K562 (cell line): ENCODE data around the gene REC8. TPM values are rescaled to one million over a fixed set of nuclear protein-coding genes. Genes with fewer than 3 reads are reported as not detected.

Experiments used
- BACH1 ChIP-seq: fragments of 200-800 bp; sonication (Bioruptor generic); IDR thresholded peaks from 2 replicates; pipeline ENCODE4 v1.6.1; 2016; ENCODE audit warnings: missing genetic modification characterization, missing compliant biosample characterization
- FOS ChIP-seq: IDR thresholded peaks from 3 replicates; pipeline ENCODE4 v1.6.1; 2011; ENCODE audit not compliant: insufficient read length; ENCODE audit errors: extremely low read depth
- HNRNPL ChIP-seq: fragments of 200-400 bp; formaldehyde crosslinking; IDR thresholded peaks from 2 replicates; pipeline ENCODE4 v1.6.1; 2017; ENCODE audit warnings: low read depth, mild to moderate bottlenecking, low read length
- JUND ChIP-seq, 2 experiments: IDR thresholded peaks; 2 replicates in 1 of 2; 3 replicates in 1 of 2; pipeline ENCODE4 v1.6.1; 2011; ENCODE audit warnings: borderline replicate concordance in 2 of 2, low read depth in 2 of 2, low read length in 2 of 2, improper control_type of control experiment in 1 of 2, missing biosample characterization in 1 of 2, missing genetic modification characterization in 1 of 2, missing genetic modification reagents in 1 of 2
- MEIS2 ChIP-seq: fragments of 450-650 bp; IDR thresholded peaks from 2 replicates; pipeline ENCODE4 v1.6.1; 2014; ENCODE audit warnings: mild to moderate bottlenecking; ENCODE audit not compliant: partially characterized antibody
- POLR3A ChIP-seq: IDR thresholded peaks from 2 replicates; pipeline ENCODE4 v1.6.1; 2011; ENCODE audit warnings: borderline replicate concordance, mild to moderate bottlenecking, moderate library complexity; ENCODE audit not compliant: insufficient read length, insufficient read depth; ENCODE audit errors: extremely low read depth
- RAD51 ChIP-seq: fragments of 450-650 bp; IDR thresholded peaks from 2 replicates; pipeline ENCODE4 v1.7.1; 2016; ENCODE audit warnings: low read depth, mild to moderate bottlenecking, borderline replicate concordance
- SRSF1 ChIP-seq: fragments of 200-400 bp; formaldehyde crosslinking; IDR thresholded peaks from 2 replicates; pipeline ENCODE4 v1.6.1; 2017; ENCODE audit warnings: mild to moderate bottlenecking, low read depth, low read length, moderate library complexity
- XRCC5 ChIP-seq: fragments of 200-400 bp; formaldehyde crosslinking; IDR thresholded peaks from 2 replicates; pipeline ENCODE4 v1.6.1; 2017; ENCODE audit warnings: low read depth, mild to moderate bottlenecking, low read length
- ZNF274 ChIP-seq: IDR thresholded peaks from 2 replicates; pipeline ENCODE4 v1.6.1; 2011; ENCODE audit warnings: low read depth, mild to moderate bottlenecking, low read length, moderate library complexity, borderline replicate concordance
- ZNF384 ChIP-seq: IDR thresholded peaks from 2 replicates; pipeline ENCODE4 v1.6.1; 2012; ENCODE audit warnings: low read depth, low read length, improper control_type of control experiment
- polyA plus RNA-seq, 8 experiments: library from polyadenylated mRNA; depleted of rRNA in 4 of 8; stranded (reverse) in 5 of 8; unstranded in 3 of 8; fragments of >200 nt; fragmentation: Nextera tagmentation in 2 of 8; fragmentation: Illumina TruSeq in 1 of 8; extraction: Ambion mirVana in 2 of 8; extraction: Trizol in 1 of 8; gene quantifications; 2 replicates each; pipeline versions ENCODE4 v1.2.1 to v1.2.3, GENCODE V29; 2011 to 2014; ENCODE audit warnings: inconsistent platforms in 1 of 8, missing spikeins in 1 of 8
- total RNA-seq, 7 experiments: library from RNA; depleted of rRNA in 6 of 7; stranded (reverse); fragments of >200 nt in 6 of 7; fragmentation: Illumina TruSeq in 2 of 7; extraction: Trizol in 2 of 7; gene quantifications; 2 replicates each; pipeline versions ENCODE4 v1.2.1 to v1.2.3, GENCODE V29; 2011 to 2021; ENCODE audit warnings: low replicate concordance in 1 of 7
- TF ChIP-seq, protein P1 (sequence below): fragments of 200-400 bp; formaldehyde crosslinking; IDR thresholded peaks from 2 replicates; pipeline ENCODE4 v1.6.1; 2017; ENCODE audit warnings: mild to moderate bottlenecking, low read depth, low read length, moderate library complexity
- TF ChIP-seq, protein P2 (sequence below): IDR thresholded peaks from 2 replicates; pipeline ENCODE4 v1.6.1; 2016; ENCODE audit warnings: missing genetic modification characterization, missing compliant biosample characterization
- TF ChIP-seq, protein P3 (sequence below), 3 experiments: fragments of 200-800 bp in 1 of 3; sonication (Bioruptor generic) in 1 of 3; sonication (generic) in 1 of 3; formaldehyde crosslinking in 1 of 3; IDR thresholded peaks; 2 replicates each; pipeline versions ENCODE4 v1.6.1 to v1.8.0; 2016 to 2022; ENCODE audit warnings: mild to moderate bottlenecking in 2 of 3, missing compliant biosample characterization in 2 of 3, missing genetic modification characterization in 2 of 3, missing genetic modification reagents in 1 of 3
- TF ChIP-seq, protein P4 (sequence below): sonication (generic); formaldehyde crosslinking; IDR thresholded peaks from 2 replicates; pipeline ENCODE4 v1.8.0; 2022; ENCODE audit warnings: missing genetic modification reagents, mild to moderate bottlenecking, borderline replicate concordance
- TF ChIP-seq, protein P5 (sequence below): fragments of 250-450 bp; sonication (Bioruptor Pico); IDR thresholded peaks from 2 replicates; pipeline ENCODE4 v1.8.0; 2022; ENCODE audit warnings: inconsistent platforms

REC8 gene
- total and polyA plus RNA-seq, 9 of the 15 experiments (the other 6 are each of a cell fraction or from before 2014, with no cell fraction given): 0.11 to 2.5 (median 0.85) TPM

DNA sequence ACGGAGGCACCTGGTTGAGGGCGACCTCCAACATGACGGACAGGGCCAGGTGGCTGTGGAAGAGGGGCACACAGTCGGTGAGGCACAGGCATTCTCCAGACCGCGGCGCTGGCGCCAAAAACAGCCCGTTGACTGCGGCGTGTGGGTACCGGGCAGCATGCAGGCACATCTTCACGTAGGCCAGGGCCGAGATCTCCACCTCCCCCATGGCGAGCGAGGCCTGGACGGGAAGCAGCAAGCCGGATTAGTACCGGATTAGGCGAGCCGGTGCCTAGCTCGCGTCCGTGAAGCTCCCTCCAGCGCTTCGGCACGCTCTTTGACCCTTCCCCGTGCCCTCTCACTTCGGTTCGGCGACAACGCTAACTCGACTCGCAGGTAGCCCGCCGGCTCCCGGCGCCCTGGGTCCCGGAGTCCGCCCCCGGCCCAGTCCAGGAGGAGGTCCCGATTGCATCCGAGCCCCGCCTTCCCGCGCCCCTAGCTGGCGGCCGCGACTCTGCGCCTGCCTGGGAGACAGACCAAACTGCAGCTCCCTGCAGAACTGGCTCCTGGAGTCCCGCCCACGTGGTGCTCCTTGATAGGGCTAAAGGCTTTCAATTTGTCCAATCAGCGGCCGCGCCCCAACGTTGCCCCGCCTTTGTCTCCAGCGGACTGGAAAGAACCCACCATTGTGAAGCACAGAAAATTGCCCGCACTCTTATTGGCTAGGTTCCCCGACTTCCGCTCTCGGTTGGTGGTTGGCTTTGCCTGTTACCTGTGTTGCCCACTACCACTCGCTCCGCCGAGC is 30.6 kb upstream of the REC8 start, which contains the start of gene EMC9 (continued):
- TF ChIP-seq, protein P1, sequence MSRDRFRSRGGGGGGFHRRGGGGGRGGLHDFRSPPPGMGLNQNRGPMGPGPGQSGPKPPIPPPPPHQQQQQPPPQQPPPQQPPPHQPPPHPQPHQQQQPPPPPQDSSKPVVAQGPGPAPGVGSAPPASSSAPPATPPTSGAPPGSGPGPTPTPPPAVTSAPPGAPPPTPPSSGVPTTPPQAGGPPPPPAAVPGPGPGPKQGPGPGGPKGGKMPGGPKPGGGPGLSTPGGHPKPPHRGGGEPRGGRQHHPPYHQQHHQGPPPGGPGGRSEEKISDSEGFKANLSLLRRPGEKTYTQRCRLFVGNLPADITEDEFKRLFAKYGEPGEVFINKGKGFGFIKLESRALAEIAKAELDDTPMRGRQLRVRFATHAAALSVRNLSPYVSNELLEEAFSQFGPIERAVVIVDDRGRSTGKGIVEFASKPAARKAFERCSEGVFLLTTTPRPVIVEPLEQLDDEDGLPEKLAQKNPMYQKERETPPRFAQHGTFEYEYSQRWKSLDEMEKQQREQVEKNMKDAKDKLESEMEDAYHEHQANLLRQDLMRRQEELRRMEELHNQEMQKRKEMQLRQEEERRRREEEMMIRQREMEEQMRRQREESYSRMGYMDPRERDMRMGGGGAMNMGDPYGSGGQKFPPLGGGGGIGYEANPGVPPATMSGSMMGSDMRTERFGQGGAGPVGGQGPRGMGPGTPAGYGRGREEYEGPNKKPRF: no peak
- TF ChIP-seq ZNF274: no peak
- TF ChIP-seq, protein P2, sequence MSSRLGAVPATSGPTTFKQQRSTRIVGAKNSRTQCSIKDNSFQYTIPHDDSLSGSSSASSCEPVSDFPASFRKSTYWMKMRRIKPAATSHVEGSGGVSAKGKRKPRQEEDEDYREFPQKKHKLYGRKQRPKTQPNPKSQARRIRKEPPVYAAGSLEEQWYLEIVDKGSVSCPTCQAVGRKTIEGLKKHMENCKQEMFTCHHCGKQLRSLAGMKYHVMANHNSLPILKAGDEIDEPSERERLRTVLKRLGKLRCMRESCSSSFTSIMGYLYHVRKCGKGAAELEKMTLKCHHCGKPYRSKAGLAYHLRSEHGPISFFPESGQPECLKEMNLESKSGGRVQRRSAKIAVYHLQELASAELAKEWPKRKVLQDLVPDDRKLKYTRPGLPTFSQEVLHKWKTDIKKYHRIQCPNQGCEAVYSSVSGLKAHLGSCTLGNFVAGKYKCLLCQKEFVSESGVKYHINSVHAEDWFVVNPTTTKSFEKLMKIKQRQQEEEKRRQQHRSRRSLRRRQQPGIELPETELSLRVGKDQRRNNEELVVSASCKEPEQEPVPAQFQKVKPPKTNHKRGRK (tag): no peak
- no peak for TF ChIP-seq POLR3A
- 0 out of 2 replicates have a peak, but pooled peaks have one; percentile 40 for TF ChIP-seq XRCC5
- TF ChIP-seq, protein P3, sequence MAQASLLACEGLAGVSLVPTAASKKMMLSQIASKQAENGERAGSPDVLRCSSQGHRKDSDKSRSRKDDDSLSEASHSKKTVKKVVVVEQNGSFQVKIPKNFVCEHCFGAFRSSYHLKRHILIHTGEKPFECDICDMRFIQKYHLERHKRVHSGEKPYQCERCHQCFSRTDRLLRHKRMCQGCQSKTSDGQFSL (CRISPR knock-in tag; IDR thresholded peaks at IDR 0.05): no peak
- TF ChIP-seq, protein P3 (tag; IDR thresholded peaks at IDR 0.05): no peak
- TF ChIP-seq BACH1 (tag): no peak; the same call in 1 of the 2 replicates
- TF ChIP-seq, protein P4, sequence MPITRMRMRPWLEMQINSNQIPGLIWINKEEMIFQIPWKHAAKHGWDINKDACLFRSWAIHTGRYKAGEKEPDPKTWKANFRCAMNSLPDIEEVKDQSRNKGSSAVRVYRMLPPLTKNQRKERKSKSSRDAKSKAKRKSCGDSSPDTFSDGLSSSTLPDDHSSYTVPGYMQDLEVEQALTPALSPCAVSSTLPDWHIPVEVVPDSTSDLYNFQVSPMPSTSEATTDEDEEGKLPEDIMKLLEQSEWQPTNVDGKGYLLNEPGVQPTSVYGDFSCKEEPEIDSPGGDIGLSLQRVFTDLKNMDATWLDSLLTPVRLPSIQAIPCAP (CRISPR knock-in tag): no peak
- no peak for TF ChIP-seq SRSF1
- TF ChIP-seq, protein P5, sequence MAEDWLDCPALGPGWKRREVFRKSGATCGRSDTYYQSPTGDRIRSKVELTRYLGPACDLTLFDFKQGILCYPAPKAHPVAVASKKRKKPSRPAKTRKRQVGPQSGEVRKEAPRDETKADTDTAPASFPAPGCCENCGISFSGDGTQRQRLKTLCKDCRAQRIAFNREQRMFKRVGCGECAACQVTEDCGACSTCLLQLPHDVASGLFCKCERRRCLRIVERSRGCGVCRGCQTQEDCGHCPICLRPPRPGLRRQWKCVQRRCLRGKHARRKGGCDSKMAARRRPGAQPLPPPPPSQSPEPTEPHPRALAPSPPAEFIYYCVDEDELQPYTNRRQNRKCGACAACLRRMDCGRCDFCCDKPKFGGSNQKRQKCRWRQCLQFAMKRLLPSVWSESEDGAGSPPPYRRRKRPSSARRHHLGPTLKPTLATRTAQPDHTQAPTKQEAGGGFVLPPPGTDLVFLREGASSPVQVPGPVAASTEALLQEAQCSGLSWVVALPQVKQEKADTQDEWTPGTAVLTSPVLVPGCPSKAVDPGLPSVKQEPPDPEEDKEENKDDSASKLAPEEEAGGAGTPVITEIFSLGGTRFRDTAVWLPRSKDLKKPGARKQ: no peak
- peak; percentile 80 for TF ChIP-seq FOS
- TF ChIP-seq MEIS2: no peak
- no peak for TF ChIP-seq HNRNPL
- TF ChIP-seq RAD51: peak; percentile 47; the same call in 1 of the 2 replicates
- TF ChIP-seq ZNF384: no peak
- TF ChIP-seq JUND (IDR thresholded peaks at IDR 0.05; ENCODE audit: borderline replicate concordance, low read depth, low read length): 0 out of 2 replicates have a peak, but pooled peaks have one; percentile 18
- TF ChIP-seq JUND (tag; IDR thresholded peaks at IDR 0.05; ENCODE audit: borderline replicate concordance, low read depth, low read length): no peak
